Mucosa of gallbladder (tissue), 1 donor: ENCODE measurements around the gene WDR44. TPM values are rescaled to one million over a fixed set of nuclear protein-coding genes. Genes with fewer than 3 reads are reported as not detected.
A peak's percentile ranks its signal among the peaks of the same experiment; 100 is the strongest.
"Not testable (repeated sequence)": the region's sequence is repeated elsewhere in the genome, so short reads cannot be mapped to it uniquely, and the experiment has no call there.

Source experiments
- DNase-seq: peaks from one replicate; pipeline ENCODE4 v3.0.0-alpha.2; 2020; ENCODE audit warnings: low spot score
- total RNA-seq: library from RNA; stranded (reverse); gene quantifications from one replicate; pipeline ENCODE4 v1.2.1, GENCODE V29; 2021
- donor health status: DM: no; HTN: no; CAD: no.

The WDR44 gene
- total RNA-seq, 1 donor from 2014 or later: 22.8 TPM

GRCh38 chrX:118482384-118482783 is 136.5 kb downstream of the WDR44 start:
- not testable (repeated sequence) for DNase-seq

DNA sequence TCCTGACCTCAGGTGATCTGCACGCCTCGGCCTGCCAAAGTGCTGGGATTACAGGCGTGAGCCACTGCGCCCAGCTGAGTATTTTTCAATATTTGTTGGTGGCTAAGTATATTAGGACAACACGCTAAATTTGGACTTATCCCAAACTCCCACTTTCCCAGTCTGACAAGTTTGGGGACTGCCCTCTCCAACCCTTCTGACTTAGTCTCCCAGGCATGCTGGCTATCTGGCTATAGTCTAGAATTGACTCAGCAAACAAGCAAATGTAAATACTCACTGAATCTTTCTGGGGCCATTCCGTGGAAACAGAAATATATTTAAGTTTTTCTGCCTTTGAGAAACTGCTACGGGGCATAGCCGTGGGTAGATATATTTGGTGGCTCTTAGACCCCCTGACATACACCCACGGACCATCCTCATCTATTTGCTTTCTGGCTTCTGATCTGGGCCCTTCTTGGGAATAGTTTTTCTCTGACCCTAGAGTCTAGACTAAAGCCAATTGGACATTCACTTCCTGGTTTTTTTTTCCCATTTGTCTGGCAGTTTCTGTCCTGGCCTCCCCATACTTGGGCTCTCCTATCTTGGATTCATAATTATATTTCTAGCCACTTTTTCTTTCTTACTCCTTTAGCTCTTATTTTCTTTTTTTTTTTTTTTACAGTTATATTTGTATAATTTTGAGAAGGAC is 138.5 kb downstream of the WDR44 start:
- no peak for DNase-seq

DNA sequence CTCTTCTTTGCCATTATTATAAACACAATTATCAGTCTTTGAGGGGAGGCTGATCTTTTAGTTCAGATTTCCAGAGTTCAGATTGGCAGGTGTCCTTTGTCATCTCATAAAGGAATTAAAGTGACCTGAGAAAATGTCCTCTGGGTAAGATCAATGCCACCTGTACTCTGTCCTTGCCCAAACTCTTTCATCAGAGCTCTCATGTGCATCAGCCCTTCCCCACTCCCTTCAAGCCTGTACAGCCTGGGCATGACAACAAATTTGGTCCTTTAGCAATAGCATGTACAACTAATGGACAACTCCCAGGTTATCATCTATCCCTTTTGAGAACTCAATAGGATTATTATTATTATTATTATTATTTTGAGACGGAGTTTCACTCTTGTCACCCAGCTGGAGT is 140.8 kb downstream of the WDR44 start:
- DNase-seq: not testable (repeated sequence)

GRCh38 chrX:118493016-118493415 is 147.1 kb downstream of the WDR44 start:
- no peak for DNase-seq

DNA sequence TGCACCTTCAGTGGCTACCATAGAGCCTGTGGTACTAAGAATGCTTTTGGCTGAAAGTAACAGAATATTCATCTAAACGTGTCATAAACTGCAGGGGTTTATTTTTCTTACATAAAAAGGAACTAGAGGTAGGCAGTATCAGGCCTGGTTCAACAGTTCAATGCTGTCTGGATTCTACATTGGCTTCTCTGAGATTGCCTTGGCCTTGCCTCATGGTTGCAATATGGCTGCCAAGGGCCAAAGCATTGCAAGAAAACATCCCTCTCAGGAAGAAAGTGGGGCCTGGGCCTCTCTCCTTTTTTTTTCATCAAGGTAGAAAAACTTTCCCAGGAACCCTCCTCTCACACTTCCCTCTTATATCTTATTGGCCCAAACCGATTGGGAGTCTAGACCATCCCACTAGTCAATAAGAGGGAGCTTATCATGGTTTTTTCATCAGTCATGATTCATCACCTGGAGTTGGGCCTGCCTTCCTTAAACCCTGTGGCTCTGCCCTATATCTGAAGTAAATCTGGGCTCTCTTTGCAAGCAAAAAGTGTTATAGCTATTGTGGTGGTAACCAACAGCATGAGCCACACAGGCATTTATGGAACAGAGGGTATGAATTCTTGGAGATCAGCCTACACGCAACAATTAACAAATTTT is 147.9 kb downstream of the WDR44 start:
- DNase-seq: no peak

- peak; percentile 70 for DNase-seq
Observed at GRCh38 chrX:118495061-118495921, 149.4 kb downstream of the WDR44 start, which contains the start of gene DOCK11. DOCK11 (plus strand) TSS chrX:118495815; CDS start chrX:118495972, 157 bp downstream.

DNA sequence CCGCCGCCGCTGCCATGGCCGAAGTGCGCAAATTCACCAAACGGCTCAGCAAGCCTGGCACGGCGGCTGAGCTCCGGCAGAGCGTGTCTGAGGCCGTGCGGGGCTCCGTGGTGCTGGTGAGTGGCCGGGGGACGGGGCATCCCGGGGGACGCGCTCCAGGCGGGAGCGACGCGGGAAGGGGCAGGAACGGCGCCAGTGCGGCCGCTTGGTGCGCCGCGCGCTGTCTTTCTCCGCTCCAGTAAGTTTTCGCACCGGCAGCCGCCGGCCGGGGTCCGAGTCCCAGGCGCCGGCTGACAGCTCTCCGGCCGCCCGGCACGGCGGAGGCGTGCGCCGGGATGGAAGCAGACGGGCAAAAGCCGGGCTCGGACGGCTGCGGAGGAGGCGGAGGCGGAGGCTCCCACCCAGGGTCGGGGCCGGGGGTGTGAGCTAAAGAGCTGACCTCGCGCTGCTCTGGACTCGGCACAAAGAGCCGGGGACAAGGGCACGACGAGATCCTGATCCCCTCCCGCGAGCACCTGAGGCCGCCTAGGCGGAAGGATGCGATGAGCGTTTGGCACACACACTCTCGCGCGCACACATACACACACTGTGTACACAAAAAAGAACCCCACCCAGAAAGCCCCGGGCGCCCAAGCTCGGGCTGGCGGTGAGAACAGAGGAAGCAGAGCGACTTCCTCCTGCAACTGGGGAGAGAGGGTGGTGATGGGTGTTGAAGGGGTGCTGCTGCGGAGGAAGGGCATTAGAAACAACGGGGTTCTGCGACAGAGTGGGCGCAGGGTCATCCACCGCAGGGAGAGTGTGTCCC is 150.3 kb downstream of the WDR44 start:
- DNase-seq: peak; percentile 31

GRCh38 chrX:118496763-118497079 is 150.8 kb downstream of the WDR44 start:
- no peak for DNase-seq

DNA sequence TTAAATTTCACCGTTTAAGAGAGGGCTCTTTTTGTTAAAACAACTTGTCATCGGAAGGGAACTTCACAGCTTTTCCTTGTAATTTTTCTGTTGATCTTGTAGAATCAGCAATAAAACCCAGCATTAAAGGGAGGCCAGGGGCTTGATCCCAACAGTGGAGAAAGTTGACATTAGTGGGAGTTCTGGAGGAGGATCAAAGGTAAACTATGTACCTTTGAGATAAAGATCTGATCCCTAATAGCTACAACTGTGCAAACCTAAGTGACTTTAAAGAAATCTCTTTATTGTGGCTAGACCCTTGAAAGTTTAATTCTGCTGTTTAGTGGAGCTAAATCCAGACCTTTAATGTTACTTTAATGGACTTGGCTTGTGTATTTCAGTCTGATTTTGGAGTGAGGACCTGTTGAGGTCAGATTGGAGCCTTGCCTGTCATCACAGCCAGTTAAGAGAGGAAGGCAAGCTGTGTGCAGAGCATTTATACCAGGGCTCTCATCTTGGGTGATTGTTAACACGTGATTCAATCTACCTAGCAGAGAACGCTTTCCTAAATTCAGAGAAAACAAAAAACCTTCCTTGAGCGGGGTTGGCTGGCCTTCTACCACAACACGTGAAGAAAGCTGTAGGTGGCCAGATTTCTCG is 151.4 kb downstream of the WDR44 start:
- no peak for DNase-seq

DNA sequence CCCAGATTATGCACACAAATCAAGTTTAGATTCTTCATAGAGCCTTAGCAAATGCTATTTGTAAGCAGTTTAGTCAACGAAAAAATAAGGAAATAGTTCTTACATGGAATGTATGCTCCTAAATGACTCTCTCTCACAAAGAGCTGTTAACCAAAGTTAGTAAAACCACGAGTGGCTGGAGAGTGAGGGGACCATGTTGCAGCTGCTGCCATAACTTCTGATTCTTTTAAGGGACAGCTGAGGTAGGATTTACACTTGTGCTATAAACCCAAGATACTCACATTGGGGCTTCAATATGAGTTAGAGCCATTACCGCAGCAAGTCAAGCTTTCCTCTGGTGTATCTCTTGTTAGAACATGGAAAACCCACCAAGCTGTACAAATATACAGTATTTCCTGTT is 152.4 kb downstream of the WDR44 start:
- no peak for DNase-seq

DNA sequence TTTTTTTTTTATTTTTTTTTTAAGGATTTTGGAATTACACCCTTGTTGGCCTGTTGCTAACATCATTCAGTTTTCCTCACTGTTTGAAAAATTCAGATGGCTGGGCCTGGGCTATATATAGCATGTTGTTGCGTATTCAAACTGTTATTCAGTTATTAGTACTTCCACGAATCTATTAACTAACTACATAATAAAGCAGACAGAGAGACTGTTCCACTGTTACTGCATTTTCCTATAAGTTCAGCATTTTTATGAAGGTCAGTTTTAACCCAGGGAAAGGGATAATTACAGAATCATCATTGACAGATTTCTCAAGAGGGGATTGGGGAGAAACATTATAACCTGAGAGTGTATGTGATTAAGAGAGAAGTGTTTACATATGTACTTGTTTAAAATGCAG is 152.8 kb downstream of the WDR44 start:
- DNase-seq: no peak

DNA sequence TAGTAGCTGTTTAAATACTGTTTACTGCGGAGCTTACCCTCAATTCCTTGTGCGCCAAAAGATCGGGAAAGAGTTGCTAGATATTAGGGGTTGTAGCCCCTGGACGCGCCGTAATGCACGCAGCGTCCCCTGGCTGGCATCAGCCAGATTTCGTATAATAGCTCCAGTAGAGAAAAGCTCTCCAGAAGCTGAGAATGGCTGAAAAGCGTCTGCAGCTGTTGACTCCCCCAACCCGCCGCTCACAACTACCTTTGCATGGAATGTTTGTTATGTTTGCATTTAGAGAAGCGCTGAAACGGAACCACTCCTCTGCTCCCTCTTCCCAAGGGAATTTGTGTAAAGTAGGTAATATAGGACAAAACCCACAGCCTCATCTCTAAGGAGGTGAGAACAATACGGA is 153.4 kb downstream of the WDR44 start:
- no peak for DNase-seq

Other genes starting within 250 kb of the WDR44 start
- gene KLHL13, start 229.3 kb upstream of the WDR44 start, total RNA-seq: 22.6 TPM
- gene DOCK11, start 149.7 kb downstream of the WDR44 start, total RNA-seq: 16.3 TPM